CD4-positive, alpha-beta T cell (primary cell): Measurements from ENCODE around the gene CD300H. TPM values are rescaled to one million over a fixed set of nuclear protein-coding genes. Genes with fewer than 3 reads are reported as not detected.

Experiments
- ATAC-seq: fragments of 200-7000 bp; cut with Tn5 transposase; one replicate; pipeline ENCODE4 v1.10.0; 2022; ENCODE audit warnings: mild to moderate bottlenecking; ENCODE audit not compliant: poor library complexity
- CTCF ChIA-PET: fragments of 350-600 bp; sonication (Branson Sonifier 250); formaldehyde crosslinking; loops from one replicate; lab custom pipeline; 2021; ENCODE audit warnings: antibody characterized with exemption, inconsistent platforms; lab: Charles Lee
- POLR2A ChIA-PET: fragments of 350-600 bp; sonication (Branson Sonifier 250); formaldehyde crosslinking; loops from one replicate; lab custom pipeline; 2021; ENCODE audit warnings: antibody characterized with exemption, inconsistent platforms; lab: Charles Lee
- DNase-seq, 14 experiments: peaks; one replicate each; pipeline ENCODE4 v3.0.0-alpha.2; 2013 to 2020; ENCODE audit warnings: mixed read lengths in 2 of 14
- H3K27ac ChIP-seq, 2 donors: one replicate each; pipeline versions ENCODE4 v1.5.1 to v1.7.0; 2013; ENCODE audit warnings: low read length in 2 of 2, low read depth in 1 of 2, mild to moderate bottlenecking in 1 of 2
- H3K27me3 ChIP-seq, 2 experiments: 1 replicate in 1 of 2; 2 replicates in 1 of 2; pipeline versions ENCODE4 v1.6.1 to v1.7.0; 2013; ENCODE audit warnings: low read length in 2 of 2, control low read depth in 1 of 2, mild to moderate bottlenecking in 1 of 2, moderate library complexity in 1 of 2; ENCODE audit not compliant: insufficient read depth in 2 of 2, control insufficient read depth in 1 of 2
- H3K36me3 ChIP-seq: one replicate; pipeline ENCODE4 v1.6.1; 2013; ENCODE audit warnings: low read length, control low read depth; ENCODE audit not compliant: insufficient read depth
- H3K4me1 ChIP-seq: one replicate; pipeline ENCODE4 v1.6.1; 2013; ENCODE audit warnings: low read length, control low read depth; ENCODE audit not compliant: insufficient read depth
- H3K4me3 ChIP-seq: one replicate; pipeline ENCODE4 v1.5.1; 2013; ENCODE audit warnings: mild to moderate bottlenecking, low read length, moderate library complexity
- H3K9me3 ChIP-seq, 2 experiments: 1 replicate in 1 of 2; 2 replicates in 1 of 2; pipeline versions ENCODE4 v1.6.1 to v1.7.0; 2013; ENCODE audit warnings: low read length in 2 of 2, mild to moderate bottlenecking in 2 of 2, control low read depth in 1 of 2, moderate library complexity in 1 of 2; ENCODE audit not compliant: control insufficient read depth in 1 of 2, insufficient read depth in 1 of 2
- H3K27ac Mint-ChIP-seq: one replicate; pipeline ENCODE4 v1.8.0; 2020; ENCODE audit warnings: mixed read lengths
- H3K27me3 Mint-ChIP-seq: one replicate; pipeline ENCODE4 v1.8.0; 2021; ENCODE audit warnings: mixed read lengths
- H3K36me3 Mint-ChIP-seq: one replicate; pipeline ENCODE4 v1.8.0; 2021; ENCODE audit warnings: low read depth, mixed read lengths
- H3K4me1 Mint-ChIP-seq: one replicate; pipeline ENCODE4 v1.8.0; 2021; ENCODE audit warnings: low read depth, mixed read lengths
- H3K4me3 Mint-ChIP-seq: one replicate; pipeline ENCODE4 v1.8.0; 2020; ENCODE audit warnings: mild to moderate bottlenecking, mixed read lengths
- H3K9me3 Mint-ChIP-seq: one replicate; pipeline ENCODE4 v1.8.0; 2020; ENCODE audit warnings: mixed read lengths
- CTCF ChIP-seq: fragments of 200-600 bp; IDR thresholded peaks from one replicate; pipeline ENCODE4 v1.8.0; 2022; ENCODE audit warnings: antibody characterized with exemption, mild to moderate bottlenecking
- intact Hi-C, 2 experiments: fragments of 100-400 bp; cut with DNase I in 1 of 2; cut with micrococcal nuclease in 1 of 2; formaldehyde crosslinking; loops; one replicate each; pipeline versions ENCODE4 v1.15.1 to v1.9.0; 2023 to 2025; cut with DNase I, micrococcal nuclease
- total RNA-seq, 174 experiments: library from RNA in 2 of 174; stranded (reverse) in 2 of 174; gene quantifications; one replicate each; pipeline ENCODE4 v1.2.3 and lab custom pipeline; 2021 to 2026

CD300H gene
- total RNA-seq, 2 experiments from 2014 or later = not detected

- POLR2A ChIA-PET = no interaction called here
- Mint-ChIP-seq H3K4me1 (peaks cover 25% of the 10 kb centered on the region), H3K27me3 (peaks cover 19% of the 10 kb centered on the region), H3K4me3 (no peak overlapping the region), H3K27ac (no peak overlapping the region), H3K36me3 (no peaks in the 10 kb centered on the region), H3K9me3 (no peaks in the 10 kb centered on the region)
- no peak overlapping the region for H3K4me3 ChIP-seq
- DNase-seq (no peak), ATAC-seq (no peak)
- intact Hi-C loops = loop anchor here (5.0 kb wide), 2 partner anchors 112 to 227 kb away; no protein-coding TSS in a partner anchor
- CTCF ChIA-PET = no interaction called here
- no peak for TF ChIP-seq CTCF
- no peak overlapping the region for H3K27ac ChIP-seq
- peaks cover 0 to 18% of the 10 kb centered on the region in 2 experiments for H3K27me3 ChIP-seq
- no peaks in the 10 kb centered on the region for H3K36me3 ChIP-seq
- peaks cover 9% of the 10 kb centered on the region for H3K4me1 ChIP-seq
- peaks cover 0 to 4% of the 10 kb centered on the region in 2 experiments for H3K9me3 ChIP-seq
Observed at GRCh38 chr17:74604200-74604599, 36.9 kb upstream of the CD300H start.

- Histone ChIP-seq H3K9me3 (peaks cover 0 to 4% of the 10 kb centered on the region in 2 experiments), H3K4me3 (no peak overlapping the region), H3K27me3 (peaks cover 0 to 18% of the 10 kb centered on the region in 2 experiments), H3K36me3 (no peaks in the 10 kb centered on the region), H3K27ac (no peak overlapping the region), H3K4me1 (peaks cover 12% of the 10 kb centered on the region)
- H3K27me3 Mint-ChIP-seq = peaks cover 19% of the 10 kb centered on the region
- H3K27ac Mint-ChIP-seq = no peak overlapping the region
- no peaks in the 10 kb centered on the region for H3K9me3 Mint-ChIP-seq
- H3K4me3 Mint-ChIP-seq = no peak overlapping the region
- no peaks in the 10 kb centered on the region for H3K36me3 Mint-ChIP-seq
- H3K4me1 Mint-ChIP-seq = peaks cover 27% of the 10 kb centered on the region
- DNase-seq (no peak), ATAC-seq (no peak)
- ChIA-PET POLR2A (interaction anchor here (1.0 kb wide), 1 partner anchor 12 kb away, joined by 6 read pairs; the partner anchor contains the start of gene CD300LD), CTCF (no interaction called here)
- intact Hi-C loops = loop anchor here (5.0 kb wide), 2 partner anchors 111 to 226 kb away; no protein-coding TSS in a partner anchor
- TF ChIP-seq CTCF = no peak
Observed at GRCh38 chr17:74603746-74604145, 36.4 kb upstream of the CD300H start.

- Histone ChIP-seq H3K36me3 (no peaks in the 10 kb centered on the region), H3K9me3 (no peaks in the 10 kb centered on the region), H3K4me3 (no peak overlapping the region), H3K27ac (no peak overlapping the region), H3K27me3 (peaks cover 0 to 13% of the 10 kb centered on the region in 2 experiments), H3K4me1 (peaks cover 17% of the 10 kb centered on the region)
- intact Hi-C loops = loop anchor here (5.0 kb wide), 2 partner anchors 111 to 226 kb away; no protein-coding TSS in a partner anchor
- Mint-ChIP-seq H3K36me3 (no peaks in the 10 kb centered on the region), H3K27ac (no peak overlapping the region), H3K4me1 (peaks cover 33% of the 10 kb centered on the region), H3K4me3 (no peak overlapping the region), H3K27me3 (peaks cover 17% of the 10 kb centered on the region), H3K9me3 (no peaks in the 10 kb centered on the region)
- DNase-seq = no peak
- CTCF ChIA-PET = no interaction called here
- ATAC-seq = peak; percentile 42
- POLR2A ChIA-PET = interaction anchor here (1.0 kb wide), 1 partner anchor 11 kb away, joined by 6 read pairs; the partner anchor contains the start of gene CD300LD
- TF ChIP-seq CTCF = no peak
Observed at GRCh38 chr17:74603037-74603635, 35.8 kb upstream of the CD300H start.
